Measurements from ENCODE around the gene PACSIN2.
"Not testable (repeated sequence)": the region's sequence is repeated elsewhere in the genome, so short reads cannot be mapped to it uniquely, and the experiment has no call there.

The PACSIN2 gene

DNA sequence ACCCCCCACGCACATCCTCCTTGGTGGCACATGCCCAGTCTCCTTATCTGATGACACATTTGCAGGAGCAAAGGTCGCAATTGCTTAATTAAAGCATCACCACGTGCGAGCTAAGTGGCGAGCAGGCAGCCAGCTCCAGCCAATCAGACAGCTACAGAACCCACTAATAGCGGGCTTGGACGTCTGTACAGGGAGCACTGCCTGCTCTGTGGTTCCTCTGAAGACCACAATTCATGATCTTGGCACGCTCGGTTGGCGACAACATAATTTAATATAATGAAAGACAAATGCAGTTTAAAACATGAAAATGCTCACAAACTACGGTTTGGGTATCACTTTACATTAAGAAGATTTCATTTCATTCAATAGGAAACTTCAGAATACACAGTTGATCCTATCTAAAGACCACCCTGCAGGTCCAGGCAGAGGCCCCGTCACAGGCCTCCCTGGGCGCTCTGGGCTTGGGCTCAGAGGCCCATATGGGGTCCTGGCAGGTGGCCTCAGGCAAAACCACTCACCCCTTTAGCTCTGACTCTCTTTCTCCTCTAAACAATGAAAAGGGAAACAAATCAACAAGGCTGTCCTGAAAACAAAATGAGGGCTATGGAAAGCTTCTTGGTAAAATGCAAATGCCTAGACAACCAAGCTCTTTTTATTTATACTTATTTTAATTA is 10.4 kb downstream of the PACSIN2 start:
- H3K4me3 ChIP-seq (ENCODE audit: low read depth, low read length) = no peak overlapping the region

DNA sequence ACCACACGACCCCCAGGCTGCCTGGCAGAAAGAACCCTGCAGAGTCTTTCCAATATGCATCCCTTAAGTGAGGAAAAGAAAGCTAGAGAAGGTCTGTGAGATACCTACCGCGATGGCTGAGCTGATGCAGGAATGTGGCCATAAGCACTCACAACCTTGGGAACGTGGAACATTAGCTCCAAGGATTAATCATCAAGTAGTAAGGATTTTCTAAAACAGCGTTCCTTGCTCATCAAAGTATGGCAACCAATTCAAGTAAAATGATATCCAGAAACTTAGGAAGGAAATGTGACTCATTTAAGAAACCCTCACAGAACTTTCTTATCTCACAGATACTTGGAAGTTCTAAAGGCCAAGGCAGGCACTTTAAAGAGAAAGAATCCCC is 12.8 kb downstream of the PACSIN2 start:
- H3K4me3 ChIP-seq (ENCODE audit: low read depth, low read length) = peak overlapping the region; percentile 45
- TF ChIP-seq, protein P1, sequence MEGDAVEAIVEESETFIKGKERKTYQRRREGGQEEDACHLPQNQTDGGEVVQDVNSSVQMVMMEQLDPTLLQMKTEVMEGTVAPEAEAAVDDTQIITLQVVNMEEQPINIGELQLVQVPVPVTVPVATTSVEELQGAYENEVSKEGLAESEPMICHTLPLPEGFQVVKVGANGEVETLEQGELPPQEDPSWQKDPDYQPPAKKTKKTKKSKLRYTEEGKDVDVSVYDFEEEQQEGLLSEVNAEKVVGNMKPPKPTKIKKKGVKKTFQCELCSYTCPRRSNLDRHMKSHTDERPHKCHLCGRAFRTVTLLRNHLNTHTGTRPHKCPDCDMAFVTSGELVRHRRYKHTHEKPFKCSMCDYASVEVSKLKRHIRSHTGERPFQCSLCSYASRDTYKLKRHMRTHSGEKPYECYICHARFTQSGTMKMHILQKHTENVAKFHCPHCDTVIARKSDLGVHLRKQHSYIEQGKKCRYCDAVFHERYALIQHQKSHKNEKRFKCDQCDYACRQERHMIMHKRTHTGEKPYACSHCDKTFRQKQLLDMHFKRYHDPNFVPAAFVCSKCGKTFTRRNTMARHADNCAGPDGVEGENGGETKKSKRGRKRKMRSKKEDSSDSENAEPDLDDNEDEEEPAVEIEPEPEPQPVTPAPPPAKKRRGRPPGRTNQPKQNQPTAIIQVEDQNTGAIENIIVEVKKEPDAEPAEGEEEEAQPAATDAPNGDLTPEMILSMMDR (IDR thresholded peaks at IDR 0.05; ENCODE audit: low read depth, low read length) = no peak

More for the DNA sequence above, 10.4 kb downstream of the PACSIN2 start:
- TF ChIP-seq, protein P1 (IDR thresholded peaks at IDR 0.05; ENCODE audit: low read depth, low read length) = no peak

- peak overlapping the region; percentile 45 for H3K4me3 ChIP-seq (ENCODE audit: low read depth, low read length)
- TF ChIP-seq, protein P1 (IDR thresholded peaks at IDR 0.05; ENCODE audit: low read depth, low read length) = no peak
Measured at GRCh38 chr22:43001271-43002201, 13.4 kb downstream of the PACSIN2 start.

- TF ChIP-seq, protein P1 (IDR thresholded peaks at IDR 0.05; ENCODE audit: low read depth, low read length) = no peak
- no peak overlapping the region for H3K4me3 ChIP-seq (ENCODE audit: low read depth, low read length)
Measured at GRCh38 chr22:43000441-43001175, 14.3 kb downstream of the PACSIN2 start.

DNA sequence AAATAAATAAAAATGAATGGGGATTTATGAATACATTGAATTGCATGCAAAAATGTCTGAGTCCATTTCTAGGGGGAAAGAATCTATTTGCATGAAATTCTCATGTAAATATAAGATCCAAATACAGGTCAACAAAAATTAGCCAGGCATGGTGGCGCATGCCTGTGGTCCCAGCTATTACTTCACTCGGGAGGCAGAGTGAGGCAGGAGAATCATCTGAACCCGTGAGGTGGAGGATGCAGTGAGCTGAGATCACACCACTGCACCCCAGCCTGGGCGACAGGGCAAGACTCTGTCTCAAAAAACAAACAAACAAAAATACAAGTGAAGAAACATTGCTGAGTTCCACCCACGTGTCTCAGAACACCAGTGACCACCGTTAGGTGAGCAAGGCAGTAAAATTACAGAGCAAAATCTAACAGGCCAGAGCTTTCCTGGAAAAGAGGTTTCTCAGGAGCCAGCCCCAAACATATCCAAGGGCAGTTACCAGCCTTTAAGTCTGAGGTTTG is 17.3 kb downstream of the PACSIN2 start:
- no peak overlapping the region for H3K4me3 ChIP-seq (ENCODE audit: low read depth, low read length)
- TF ChIP-seq, protein P1 (IDR thresholded peaks at IDR 0.05; ENCODE audit: low read depth, low read length) = no peak

- TF ChIP-seq, protein P1 (IDR thresholded peaks at IDR 0.05; ENCODE audit: low read depth, low read length) = no peak
- H3K4me3 ChIP-seq (ENCODE audit: low read depth, low read length) = no peak overlapping the region
Measured at GRCh38 chr22:42996646-42997365, 18.1 kb downstream of the PACSIN2 start.

DNA sequence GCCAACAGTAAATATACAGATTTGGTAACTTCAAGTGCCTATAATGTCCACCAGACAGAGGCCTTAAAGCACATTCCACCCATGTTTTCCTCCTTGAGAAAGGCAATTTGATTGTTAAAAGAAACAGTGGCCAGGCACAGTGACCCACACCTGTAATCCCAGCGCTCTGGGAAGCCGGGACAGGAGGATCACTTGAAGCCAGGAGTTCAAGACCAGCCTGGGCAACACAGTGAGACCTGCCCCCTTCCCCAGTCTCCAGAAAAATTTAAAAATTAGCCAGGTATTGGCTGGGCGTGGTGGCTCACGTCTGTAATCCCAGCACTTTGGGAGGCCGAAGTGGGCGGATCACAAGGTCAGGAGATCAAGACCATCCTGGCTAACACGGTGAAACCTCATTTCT is 19.3 kb downstream of the PACSIN2 start:
- not testable (repeated sequence) for H3K4me3 ChIP-seq (ENCODE audit: low read depth, low read length)

Data from WI38 (cell line).